Breast epithelium (tissue), 4 donors: ENCODE data around the gene PYDC2. TPM values are rescaled to one million over a fixed set of nuclear protein-coding genes. Genes with fewer than 3 reads are reported as not detected.

ENCODE experiments used
- DNase-seq, 2 donors: peaks; one replicate each; pipeline ENCODE4 v3.0.0-alpha.2; 2019; ENCODE audit warnings: low spot score in 2 of 2
- H3K27ac ChIP-seq, 2 donors: fragments of 200-600 bp; sonication (generic) in 1 of 2; one replicate each; pipeline ENCODE4 v1.5.1; 2016 to 2019; ENCODE audit warnings: mild to moderate bottlenecking in 1 of 2
- H3K27me3 ChIP-seq, 2 donors: fragments of 200-600 bp; sonication (generic) in 1 of 2; one replicate each; pipeline versions ENCODE4 v1.5.1 to v1.6.0; 2017 to 2019; ENCODE audit warnings: control low read depth in 1 of 2, mild to moderate bottlenecking in 1 of 2
- H3K36me3 ChIP-seq: fragments of 200-600 bp; one replicate; pipeline ENCODE4 v1.5.1; 2019
- H3K4me1 ChIP-seq, 2 donors: fragments of 200-600 bp; sonication (generic); one replicate each; pipeline ENCODE4 v1.5.1; 2016 to 2019; ENCODE audit warnings: control low read depth in 1 of 2
- H3K4me3 ChIP-seq, 3 donors: fragments of 200-600 bp; sonication (generic); 1 replicate in 2 of 3; 2 replicates in 1 of 3; pipeline ENCODE4 v1.5.1; 2016 to 2019; ENCODE audit warnings: mild to moderate bottlenecking in 3 of 3, moderate library complexity in 2 of 3
- H3K9me3 ChIP-seq, 2 donors: fragments of 200-600 bp; sonication (generic) in 1 of 2; one replicate each; pipeline ENCODE4 v1.5.1; 2016 to 2019; ENCODE audit warnings: control low read depth in 1 of 2
- CTCF ChIP-seq, 3 donors: fragments of 450-650 bp; IDR thresholded peaks; one replicate each; pipeline ENCODE4 v1.5.1; 2016 to 2017; ENCODE audit warnings: antibody characterized with exemption in 3 of 3, mild to moderate bottlenecking in 3 of 3, moderate library complexity in 3 of 3
- POLR2A ChIP-seq: fragments of 450-650 bp; IDR thresholded peaks from one replicate; pipeline ENCODE4 v1.6.1; 2016; ENCODE audit warnings: antibody characterized with exemption, mild to moderate bottlenecking, moderate library complexity
- POLR2AphosphoS5 ChIP-seq, 3 donors: sonication (generic); formaldehyde crosslinking; IDR thresholded peaks; one replicate each; pipeline ENCODE4 v1.6.1; 2017; ENCODE audit warnings: antibody characterized with exemption in 3 of 3
- intact Hi-C: fragments of 100-400 bp; cut with DNase I; formaldehyde crosslinking; loops from one replicate; pipeline ENCODE4 v1.15.1; 2023; ENCODE audit warnings: low total_unique reads
- total RNA-seq, 3 donors: library from RNA; depleted of rRNA; stranded (reverse); fragments of >200 nt; gene quantifications; one replicate each; pipeline ENCODE4 v1.1.0, GENCODE V29; 2016

The PYDC2 gene
- total RNA-seq, 3 donors from 2014 or later, result not detected

- intact Hi-C loops, result no loop called here
- no peaks in the 10 kb centered on the region for H3K27me3 ChIP-seq
- DNase-seq, result no peak
- no peak overlapping the region for H3K27ac ChIP-seq
- H3K4me1 ChIP-seq, result no peaks in the 10 kb centered on the region
- H3K36me3 ChIP-seq, result no peaks in the 10 kb centered on the region
- H3K9me3 ChIP-seq, result no peaks in the 10 kb centered on the region
- H3K4me3 ChIP-seq, result no peak overlapping the region
- TF ChIP-seq POLR2A (no peak), POLR2AphosphoS5 (IDR thresholded peaks at IDR 0.05) (no peak), CTCF (IDR thresholded peaks at IDR 0.05) (no peak)
Measured at GRCh38 chr3:191500892-191501291, 39.9 kb downstream of the PYDC2 start.

GRCh38 chr3:191502583-191502982 is 41.6 kb downstream of the PYDC2 start:
- Histone ChIP-seq H3K4me3 (no peak overlapping the region), H3K4me1 (no peaks in the 10 kb centered on the region), H3K27me3 (no peaks in the 10 kb centered on the region), H3K9me3 (no peaks in the 10 kb centered on the region), H3K36me3 (no peaks in the 10 kb centered on the region), H3K27ac (no peak overlapping the region)
- DNase-seq, result no peak
- intact Hi-C loops, result no loop called here
- TF ChIP-seq POLR2AphosphoS5 (IDR thresholded peaks at IDR 0.05) (no peak), CTCF (IDR thresholded peaks at IDR 0.05) (no peak)

GRCh38 chr3:191509078-191509477 is 48.1 kb downstream of the PYDC2 start:
- H3K4me3 ChIP-seq, result no peak overlapping the region
- H3K36me3 ChIP-seq, result no peaks in the 10 kb centered on the region
- TF ChIP-seq CTCF (IDR thresholded peaks at IDR 0.05) (no peak), POLR2A (no peak), POLR2AphosphoS5 (IDR thresholded peaks at IDR 0.05) (no peak)
- no peak overlapping the region for H3K27ac ChIP-seq
- DNase-seq, result no peak
- H3K4me1 ChIP-seq, result no peaks in the 10 kb centered on the region
- no peaks in the 10 kb centered on the region for H3K27me3 ChIP-seq
- H3K9me3 ChIP-seq, result no peaks in the 10 kb centered on the region
- intact Hi-C loops, result no loop called here

Other genes with a start within 250 kb of the PYDC2 start
- gene CCDC50, start 131.8 kb upstream of the PYDC2 start, total RNA-seq, result 100 to 1,000 TPM in 1 of 3 donors, 10 to 100 TPM in 2; 86.9 to 101 (median 93.4) TPM
- gene UTS2B, start 130.6 kb upstream of the PYDC2 start, total RNA-seq, result under 1 TPM in 1 of 3 donors, not detected in 2; 0.15 TPM